ENCODE results near the gene UTP4. TPM values are rescaled to one million over a fixed set of nuclear protein-coding genes. Genes with fewer than 3 reads are reported as not detected.

The UTP4 gene
- polyA plus RNA-seq (2013), result 30.0 and 32.5 TPM in 2 replicates

DNA sequence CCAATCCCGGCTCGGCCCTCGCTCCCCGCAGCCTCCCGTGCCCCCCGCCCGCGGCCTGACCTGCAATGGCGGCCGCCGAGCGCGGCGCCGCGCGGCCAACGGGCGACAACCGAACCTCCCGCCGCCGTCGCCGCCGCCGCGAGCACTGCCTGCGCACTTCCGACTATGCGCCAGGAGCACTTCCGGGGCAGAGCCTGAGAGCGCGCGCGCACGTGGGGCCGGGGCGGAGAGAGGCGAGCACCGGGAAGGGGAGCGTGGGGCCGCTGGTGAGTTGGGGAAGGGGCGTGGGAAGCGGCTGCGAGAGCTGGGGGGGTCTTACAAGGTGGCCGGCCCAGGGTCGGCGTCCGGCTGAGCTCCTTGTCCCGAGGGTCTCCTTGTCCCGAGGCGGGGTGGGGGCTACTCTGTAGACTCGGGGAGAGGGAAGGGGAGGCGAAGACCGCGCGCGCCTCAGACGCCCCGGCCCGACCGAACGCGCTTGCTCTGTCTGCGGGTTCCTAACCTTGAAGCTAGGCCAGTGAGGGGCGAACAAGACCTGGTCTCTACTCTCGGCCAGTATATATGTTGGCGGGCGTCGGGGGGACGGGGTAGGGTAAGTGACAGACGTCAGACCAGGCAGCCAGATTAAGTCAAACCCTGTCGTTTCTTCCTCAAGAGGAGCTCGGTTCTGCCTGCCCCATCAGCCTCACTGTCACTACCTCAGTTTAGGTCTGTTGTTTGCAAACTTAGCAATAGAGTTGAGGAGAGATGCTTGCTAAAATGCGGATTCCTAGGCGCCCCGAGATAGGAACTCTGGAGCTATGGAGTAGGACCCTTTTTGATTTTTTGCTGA lies at the start of gene UTP4, which contains the start of gene CHTF8:
Gene UTP4, plus strand, starts transcription at position 226 of the 829 bp plus-strand sequence. CDS start 811 bp downstream, outside the sequence.
Gene CHTF8, minus strand, starts transcription at position 165 of the 829 bp plus-strand sequence. CDS start 11,130 bp downstream, outside the sequence.
- Histone ChIP-seq H3K4me3 (ENCODE audit: low read depth, low read length) (peak within 1 kb of the TSS; percentile 97), H4K8ac (ENCODE audit: low read depth, low read length) (peak within 1 kb of the TSS; percentile 99), H3K79me2 (ENCODE audit: control insufficient read depth, insufficient read depth, low read length, poor library complexity) (peaks cover 21% of the 10 kb centered on the region), H2BK5ac (ENCODE audit: low read depth, low read length, poor library complexity) (peak within 1 kb of the TSS; percentile 99), H2AK5ac (ENCODE audit: low read length) (peak within 1 kb of the TSS; percentile 96), H3K27me3 (ENCODE audit: insufficient read depth, low read length) (no peaks in the 10 kb centered on the region), H2BK12ac (ENCODE audit: low read length) (peak within 1 kb of the TSS; percentile 38), H3K36me3 (ENCODE audit: control insufficient read depth in 1 of 2, insufficient read depth in 2 of 2, low read length in 2 of 2) (peaks cover 6 to 7% of the 10 kb centered on the region in 2 experiments), H3K18ac (ENCODE audit: low read length) (peak within 1 kb of the TSS; percentile 100), H3K4me1 (ENCODE audit: control insufficient read depth in 1 of 2, insufficient read depth in 2 of 2, low read length in 2 of 2) (no peaks in the 10 kb centered on the region), H4K12ac (ENCODE audit: low read depth, low read length) (peak within 1 kb of the TSS; percentile 100), H4K91ac (ENCODE audit: low read depth, low read length) (peak within 1 kb of the TSS; percentile 100), H3K9ac (ENCODE audit: low read length) (peak within 1 kb of the TSS; percentile 99), H2BK120ac (ENCODE audit: insufficient read depth, low read length, poor library complexity) (peak within 1 kb of the TSS; percentile 99), H3K4me2 (ENCODE audit: low read length) (peak within 1 kb of the TSS; percentile 85), H3K79me1 (ENCODE audit: low read length) (peaks cover 14% of the 10 kb centered on the region), H3K27ac (ENCODE audit: low read depth, low read length) (peak within 1 kb of the TSS; percentile 99), H3K14ac (ENCODE audit: low read length) (peak within 1 kb of the TSS; percentile 100), H2AFZ (ENCODE audit: insufficient read depth, low read length, poor library complexity) (peak within 1 kb of the TSS; percentile 98), H3K9me3 (ENCODE audit: insufficient read depth, low read depth, low read length) (no peaks in the 10 kb centered on the region), H3K23ac (ENCODE audit: low read length) (peak within 1 kb of the TSS; percentile 16), H3K4ac (ENCODE audit: low read depth, low read length) (peak within 1 kb of the TSS; percentile 98)
- peak; percentile 72 to 84 for DNase-seq
- no CpG with 5 or more reads among the region's 78 CpGs for WGBS (ENCODE audit: extremely low coverage, insufficient coverage, insufficient read length)

DNA sequence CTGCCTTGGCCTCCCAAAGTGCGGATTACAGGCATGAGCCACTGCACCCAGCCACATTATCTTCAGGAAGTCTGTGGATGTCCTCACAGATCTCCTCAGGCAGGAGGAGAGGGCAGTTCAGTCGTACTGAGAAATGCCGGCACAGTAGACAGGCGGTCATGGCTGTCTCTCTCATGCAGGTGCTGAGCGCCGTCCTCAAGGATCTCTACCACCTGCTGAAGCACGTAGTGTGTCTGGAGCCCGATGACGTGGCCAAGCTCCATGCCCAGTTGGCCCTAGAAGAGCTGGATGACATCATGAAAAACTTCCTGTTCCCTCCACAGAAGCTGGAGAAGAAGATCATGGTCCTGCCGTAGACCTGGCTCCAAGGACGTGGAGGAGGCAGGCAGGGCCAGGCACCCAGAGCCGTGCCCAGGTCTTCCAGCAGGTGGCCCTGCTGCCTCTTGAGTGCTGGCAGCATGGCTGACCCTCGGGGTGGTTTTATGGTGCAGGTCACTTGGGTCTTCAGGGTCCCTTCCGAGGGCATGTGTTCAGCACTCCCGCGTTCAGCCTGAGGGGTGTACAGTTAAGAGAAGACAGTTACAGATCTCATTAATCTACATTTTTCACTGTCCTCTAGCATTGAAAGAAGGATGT lies 49.0 kb upstream of the UTP4 start:
- no peaks in the 10 kb centered on the region for H3K79me2 ChIP-seq (ENCODE audit: control insufficient read depth, insufficient read depth, low read length, poor library complexity)
- no peak overlapping the region for H3K27ac ChIP-seq (ENCODE audit: low read depth, low read length)
- H3K4me3 ChIP-seq (ENCODE audit: low read depth, low read length), result no peak overlapping the region
- no peak overlapping the region for H2BK5ac ChIP-seq (ENCODE audit: low read depth, low read length, poor library complexity)
- no peaks in the 10 kb centered on the region for H3K27me3 ChIP-seq (ENCODE audit: insufficient read depth, low read length)
- no peaks in the 10 kb centered on the region for H3K36me3 ChIP-seq (ENCODE audit: control insufficient read depth in 1 of 2, insufficient read depth in 2 of 2, low read length in 2 of 2)
- no peak overlapping the region for H2AFZ ChIP-seq (ENCODE audit: insufficient read depth, low read length, poor library complexity)
- H3K4me2 ChIP-seq (ENCODE audit: low read length), result no peak overlapping the region
- no peak overlapping the region for H2BK120ac ChIP-seq (ENCODE audit: insufficient read depth, low read length, poor library complexity)
- DNase-seq, result peak; percentile 63 to 72
- no peak overlapping the region for H4K91ac ChIP-seq (ENCODE audit: low read depth, low read length)
- H2AK5ac ChIP-seq (ENCODE audit: low read length), result no peak overlapping the region
- no peaks in the 10 kb centered on the region for H3K79me1 ChIP-seq (ENCODE audit: low read length)
- H3K9me3 ChIP-seq (ENCODE audit: insufficient read depth, low read depth, low read length), result no peaks in the 10 kb centered on the region
- H3K4me1 ChIP-seq (ENCODE audit: control insufficient read depth in 1 of 2, insufficient read depth in 2 of 2, low read length in 2 of 2), result no peaks in the 10 kb centered on the region
- H3K9ac ChIP-seq (ENCODE audit: low read length), result no peak overlapping the region
- H4K8ac ChIP-seq (ENCODE audit: low read depth, low read length), result no peak overlapping the region
- no peak overlapping the region for H3K18ac ChIP-seq (ENCODE audit: low read length)
- no peak overlapping the region for H3K14ac ChIP-seq (ENCODE audit: low read length)
- no peak overlapping the region for H3K4ac ChIP-seq (ENCODE audit: low read depth, low read length)
- H3K23ac ChIP-seq (ENCODE audit: low read length), result no peak overlapping the region
- no CpG with 5 or more reads among the region's 16 CpGs for WGBS (ENCODE audit: extremely low coverage, insufficient coverage, insufficient read length)
- H2BK12ac ChIP-seq (ENCODE audit: low read length), result no peak overlapping the region
- no peak overlapping the region for H4K12ac ChIP-seq (ENCODE audit: low read depth, low read length)

DNA sequence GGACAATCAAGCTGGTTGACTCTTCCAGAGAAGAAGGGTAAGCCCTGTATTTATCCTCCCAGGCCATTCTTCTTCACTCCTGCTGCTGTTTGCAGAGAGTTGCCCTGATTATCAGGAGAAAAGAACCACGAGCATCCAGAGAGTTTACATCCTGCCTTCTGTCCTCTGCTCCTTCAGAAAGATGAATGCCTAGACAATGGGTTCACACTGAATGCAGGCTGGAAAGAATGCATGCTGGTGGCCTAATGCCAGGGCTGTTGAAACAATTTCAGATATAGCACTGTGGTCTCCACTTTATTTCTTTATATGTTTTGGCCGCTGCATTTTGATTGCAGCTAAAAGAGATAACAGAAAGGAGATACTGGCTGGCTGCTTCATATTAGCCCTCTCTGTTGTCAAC lies 48.2 kb upstream of the UTP4 start:
- Histone ChIP-seq H2BK120ac (ENCODE audit: insufficient read depth, low read length, poor library complexity) (no peak overlapping the region), H3K27ac (ENCODE audit: low read depth, low read length) (no peak overlapping the region), H3K4me3 (ENCODE audit: low read depth, low read length) (no peak overlapping the region), H3K27me3 (ENCODE audit: insufficient read depth, low read length) (no peaks in the 10 kb centered on the region), H3K9ac (ENCODE audit: low read length) (no peak overlapping the region), H2BK5ac (ENCODE audit: low read depth, low read length, poor library complexity) (no peak overlapping the region), H4K91ac (ENCODE audit: low read depth, low read length) (no peak overlapping the region), H2BK12ac (ENCODE audit: low read length) (no peak overlapping the region), H3K23ac (ENCODE audit: low read length) (no peak overlapping the region), H2AFZ (ENCODE audit: insufficient read depth, low read length, poor library complexity) (no peak overlapping the region), H3K9me3 (ENCODE audit: insufficient read depth, low read depth, low read length) (no peaks in the 10 kb centered on the region), H3K4ac (ENCODE audit: low read depth, low read length) (no peak overlapping the region), H4K12ac (ENCODE audit: low read depth, low read length) (no peak overlapping the region), H3K18ac (ENCODE audit: low read length) (no peak overlapping the region), H3K36me3 (ENCODE audit: control insufficient read depth in 1 of 2, insufficient read depth in 2 of 2, low read length in 2 of 2) (no peaks in the 10 kb centered on the region), H3K79me1 (ENCODE audit: low read length) (no peaks in the 10 kb centered on the region), H4K8ac (ENCODE audit: low read depth, low read length) (no peak overlapping the region), H3K4me2 (ENCODE audit: low read length) (no peak overlapping the region), H3K14ac (ENCODE audit: low read length) (no peak overlapping the region), H2AK5ac (ENCODE audit: low read length) (no peak overlapping the region), H3K79me2 (ENCODE audit: control insufficient read depth, insufficient read depth, low read length, poor library complexity) (no peaks in the 10 kb centered on the region), H3K4me1 (ENCODE audit: control insufficient read depth in 1 of 2, insufficient read depth in 2 of 2, low read length in 2 of 2) (peaks cover 1% of the 10 kb centered on the region in 2 experiments)
- peak; percentile 71 to 84 for DNase-seq
- no CpG with 5 or more reads among the region's 2 CpGs for WGBS (ENCODE audit: extremely low coverage, insufficient coverage, insufficient read length)

- Histone ChIP-seq H2AK5ac (ENCODE audit: low read length) (no peak overlapping the region), H3K4me1 (ENCODE audit: control insufficient read depth in 1 of 2, insufficient read depth in 2 of 2, low read length in 2 of 2) (peaks cover 2 to 5% of the 10 kb centered on the region in 2 experiments), H2BK12ac (ENCODE audit: low read length) (no peak overlapping the region), H3K79me2 (ENCODE audit: control insufficient read depth, insufficient read depth, low read length, poor library complexity) (no peaks in the 10 kb centered on the region), H3K23ac (ENCODE audit: low read length) (no peak overlapping the region), H3K4me3 (ENCODE audit: low read depth, low read length) (no peak overlapping the region), H3K4ac (ENCODE audit: low read depth, low read length) (no peak overlapping the region), H3K27me3 (ENCODE audit: insufficient read depth, low read length) (no peaks in the 10 kb centered on the region), H3K9me3 (ENCODE audit: insufficient read depth, low read depth, low read length) (no peaks in the 10 kb centered on the region), H3K36me3 (ENCODE audit: control insufficient read depth in 1 of 2, insufficient read depth in 2 of 2, low read length in 2 of 2) (no peaks in the 10 kb centered on the region), H3K79me1 (ENCODE audit: low read length) (no peaks in the 10 kb centered on the region), H4K91ac (ENCODE audit: low read depth, low read length) (no peak overlapping the region), H3K18ac (ENCODE audit: low read length) (no peak overlapping the region), H3K4me2 (ENCODE audit: low read length) (no peak overlapping the region), H4K12ac (ENCODE audit: low read depth, low read length) (no peak overlapping the region), H2BK5ac (ENCODE audit: low read depth, low read length, poor library complexity) (no peak overlapping the region), H3K27ac (ENCODE audit: low read depth, low read length) (no peak overlapping the region), H2BK120ac (ENCODE audit: insufficient read depth, low read length, poor library complexity) (no peak overlapping the region), H3K14ac (ENCODE audit: low read length) (no peak overlapping the region), H2AFZ (ENCODE audit: insufficient read depth, low read length, poor library complexity) (no peak overlapping the region), H4K8ac (ENCODE audit: low read depth, low read length) (no peak overlapping the region), H3K9ac (ENCODE audit: low read length) (no peak overlapping the region)
- WGBS (ENCODE audit: extremely low coverage, insufficient coverage, insufficient read length), result no CpG with 5 or more reads among the region's 5 CpGs
- peak; percentile 28 to 76 for DNase-seq
These were observed 47.3 kb upstream of the UTP4 start for GRCh38 chr16:69085032-69085695.
